ENCODE data around the gene ZNF584. TPM values are rescaled to one million over a fixed set of nuclear protein-coding genes. Genes with fewer than 3 reads are reported as not detected.
A peak's percentile ranks its signal among the peaks of the same experiment; 100 is the strongest.

ZNF584 gene
- total RNA-seq, 1 donor = 25.7 TPM

GRCh38 chr19:58380037-58380661 is 28.3 kb upstream of the ZNF584 start:
- Histone ChIP-seq H3K4me1 (ENCODE audit: insufficient read depth, low read length) (peaks cover 15% of the 10 kb centered on the region), H3K79me2 (ENCODE audit: insufficient read depth, low read length) (peaks cover 25% of the 10 kb centered on the region), H3K27me3 (ENCODE audit: insufficient read depth, low read length) (no peaks in the 10 kb centered on the region), H4K20me1 (ENCODE audit: insufficient read depth, low read length) (no peaks in the 10 kb centered on the region), H3K36me3 (ENCODE audit: insufficient read depth, low read length) (no peaks in the 10 kb centered on the region), H3K4me3 (ENCODE audit: insufficient read depth, low read length) (peak overlapping the region; percentile 96), H3K9me3 (ENCODE audit: low read depth, low read length) (no peaks in the 10 kb centered on the region), H2AFZ (ENCODE audit: low read length) (peak overlapping the region; percentile 94), H3K4me2 (ENCODE audit: insufficient read depth, low read length) (peak overlapping the region; percentile 85), H3K27ac (ENCODE audit: low read depth, low read length) (peak overlapping the region; percentile 92)
- no peak for TF ChIP-seq CTCF (IDR thresholded peaks at IDR 0.05; ENCODE audit: extremely low read depth, low read depth, low read length)
- peak; percentile 66 for DNase-seq (ENCODE audit: insufficient read length, low spot score, missing footprints)

GRCh38 chr19:58380662-58381459 is 27.6 kb upstream of the ZNF584 start, which contains the start of gene ZNF837:
TSS of gene ZNF837 (minus strand) at chr19:58381030. CDS start at chr19:58369332, 11,698 bp downstream.
- Histone ChIP-seq H3K4me2 (ENCODE audit: insufficient read depth, low read length) (peak within 1 kb of the TSS; percentile 85), H3K27ac (ENCODE audit: low read depth, low read length) (peak within 1 kb of the TSS; percentile 92), H3K27me3 (ENCODE audit: insufficient read depth, low read length) (no peaks in the 10 kb centered on the region), H3K36me3 (ENCODE audit: insufficient read depth, low read length) (no peaks in the 10 kb centered on the region), H3K79me2 (ENCODE audit: insufficient read depth, low read length) (peaks cover 32% of the 10 kb centered on the region), H3K4me3 (ENCODE audit: insufficient read depth, low read length) (peak within 1 kb of the TSS; percentile 96), H2AFZ (ENCODE audit: low read length) (peak within 1 kb of the TSS; percentile 94), H3K9me3 (ENCODE audit: low read depth, low read length) (no peaks in the 10 kb centered on the region), H3K4me1 (ENCODE audit: insufficient read depth, low read length) (peaks cover 21% of the 10 kb centered on the region), H4K20me1 (ENCODE audit: insufficient read depth, low read length) (no peaks in the 10 kb centered on the region)
- TF ChIP-seq CTCF (IDR thresholded peaks at IDR 0.05; ENCODE audit: extremely low read depth, low read depth, low read length) = no peak
- DNase-seq (ENCODE audit: insufficient read length, low spot score, missing footprints) = peak; percentile 99

GRCh38 chr19:58381460-58382212 is 26.8 kb upstream of the ZNF584 start:
- H4K20me1 ChIP-seq (ENCODE audit: insufficient read depth, low read length) = no peaks in the 10 kb centered on the region
- H3K9me3 ChIP-seq (ENCODE audit: low read depth, low read length) = no peaks in the 10 kb centered on the region
- H3K4me2 ChIP-seq (ENCODE audit: insufficient read depth, low read length) = peak overlapping the region; percentile 85
- peak overlapping the region; percentile 92 for H3K27ac ChIP-seq (ENCODE audit: low read depth, low read length)
- H3K4me1 ChIP-seq (ENCODE audit: insufficient read depth, low read length) = peaks cover 23% of the 10 kb centered on the region
- no peak for TF ChIP-seq CTCF (IDR thresholded peaks at IDR 0.05; ENCODE audit: extremely low read depth, low read depth, low read length)
- no peaks in the 10 kb centered on the region for H3K27me3 ChIP-seq (ENCODE audit: insufficient read depth, low read length)
- no peaks in the 10 kb centered on the region for H3K36me3 ChIP-seq (ENCODE audit: insufficient read depth, low read length)
- peak; percentile 32 for DNase-seq (ENCODE audit: insufficient read length, low spot score, missing footprints)
- peak overlapping the region; percentile 60 for H2AFZ ChIP-seq (ENCODE audit: low read length)
- H3K4me3 ChIP-seq (ENCODE audit: insufficient read depth, low read length) = peak overlapping the region; percentile 96
- H3K79me2 ChIP-seq (ENCODE audit: insufficient read depth, low read length) = peaks cover 38% of the 10 kb centered on the region

Data from osteoblast (primary cell).